Measurements from ENCODE around the gene MEIS2.

Gene MEIS2

GRCh38 chr15:37020852-37021251 lies 79.5 kb downstream of the MEIS2 start:
- TF ChIP-seq CTCF (IDR thresholded peaks at IDR 0.05; ENCODE audit: insufficient read depth, missing control alignments) = no peak
- DNase-seq (ENCODE audit: insufficient read length, low spot score) (no peak), FAIRE-seq (no peak)

GRCh38 chr15:37019479-37020433 lies 80.6 kb downstream of the MEIS2 start:
- FAIRE-seq (no peak), DNase-seq (ENCODE audit: insufficient read length, low spot score) (no peak)
- TF ChIP-seq CTCF (IDR thresholded peaks at IDR 0.05; ENCODE audit: insufficient read depth, missing control alignments) = no peak

- FAIRE-seq = no peak
- no peak for TF ChIP-seq CTCF (IDR thresholded peaks at IDR 0.05; ENCODE audit: insufficient read depth, missing control alignments)
Measured at GRCh38 chr15:37017031-37017625, 83.2 kb downstream of the MEIS2 start.

GRCh38 chr15:37016231-37016630 lies 84.1 kb downstream of the MEIS2 start:
- no peak for TF ChIP-seq CTCF (IDR thresholded peaks at IDR 0.05; ENCODE audit: insufficient read depth, missing control alignments)
- DNase-seq (ENCODE audit: insufficient read length, low spot score) (no peak), FAIRE-seq (no peak)

More at GRCh38 chr15:37017031-37017625, 83.2 kb downstream of the MEIS2 start:
- DNase-seq (ENCODE audit: insufficient read length, low spot score) = no peak

- FAIRE-seq = no peak
Measured at GRCh38 chr15:37015451-37015850, 84.9 kb downstream of the MEIS2 start.

GRCh38 chr15:37015035-37015434 lies 85.3 kb downstream of the MEIS2 start:
- TF ChIP-seq CTCF (IDR thresholded peaks at IDR 0.05; ENCODE audit: insufficient read depth, missing control alignments) = no peak
- DNase-seq (ENCODE audit: insufficient read length, low spot score) = no peak
- no peak for FAIRE-seq

More at GRCh38 chr15:37015451-37015850, 84.9 kb downstream of the MEIS2 start:
- no peak for TF ChIP-seq CTCF (IDR thresholded peaks at IDR 0.05; ENCODE audit: insufficient read depth, missing control alignments)
- no peak for DNase-seq (ENCODE audit: insufficient read length, low spot score)

- no peak for TF ChIP-seq CTCF (IDR thresholded peaks at IDR 0.05; ENCODE audit: insufficient read depth, missing control alignments)
- no peak for FAIRE-seq
- no peak for DNase-seq (ENCODE audit: insufficient read length, low spot score)
Measured at GRCh38 chr15:37014566-37014965, 85.8 kb downstream of the MEIS2 start.

Measured in D721Med (cell line).